Activated CD4-positive, alpha-beta T cell treated with anti-CD3 and anti-CD28 coated beads for 1 hour (primary cell): Measurements from ENCODE around the gene DENND2D.

ENCODE experiments used
- DNase-seq: peaks from one replicate; pipeline ENCODE4 v3.0.0-alpha.2; 2020

DENND2D gene

DNA sequence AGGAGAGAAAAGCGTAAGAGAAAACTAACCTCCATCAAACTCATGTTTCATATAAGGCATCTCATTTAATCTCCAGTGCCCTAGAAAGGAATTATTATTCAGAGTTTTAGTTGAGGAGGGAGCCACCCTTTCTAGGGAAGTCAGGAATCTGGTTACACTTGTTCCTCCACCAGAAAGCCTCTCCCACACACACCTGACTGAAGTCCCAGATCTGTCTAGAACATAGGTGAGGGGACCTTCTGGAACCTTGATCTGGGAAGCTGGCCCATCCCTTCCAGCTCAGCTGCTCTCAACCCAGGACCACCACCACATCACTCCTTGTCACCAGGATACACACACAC is 1.9 kb upstream of the DENND2D start:
- DNase-seq, result no peak

DNA sequence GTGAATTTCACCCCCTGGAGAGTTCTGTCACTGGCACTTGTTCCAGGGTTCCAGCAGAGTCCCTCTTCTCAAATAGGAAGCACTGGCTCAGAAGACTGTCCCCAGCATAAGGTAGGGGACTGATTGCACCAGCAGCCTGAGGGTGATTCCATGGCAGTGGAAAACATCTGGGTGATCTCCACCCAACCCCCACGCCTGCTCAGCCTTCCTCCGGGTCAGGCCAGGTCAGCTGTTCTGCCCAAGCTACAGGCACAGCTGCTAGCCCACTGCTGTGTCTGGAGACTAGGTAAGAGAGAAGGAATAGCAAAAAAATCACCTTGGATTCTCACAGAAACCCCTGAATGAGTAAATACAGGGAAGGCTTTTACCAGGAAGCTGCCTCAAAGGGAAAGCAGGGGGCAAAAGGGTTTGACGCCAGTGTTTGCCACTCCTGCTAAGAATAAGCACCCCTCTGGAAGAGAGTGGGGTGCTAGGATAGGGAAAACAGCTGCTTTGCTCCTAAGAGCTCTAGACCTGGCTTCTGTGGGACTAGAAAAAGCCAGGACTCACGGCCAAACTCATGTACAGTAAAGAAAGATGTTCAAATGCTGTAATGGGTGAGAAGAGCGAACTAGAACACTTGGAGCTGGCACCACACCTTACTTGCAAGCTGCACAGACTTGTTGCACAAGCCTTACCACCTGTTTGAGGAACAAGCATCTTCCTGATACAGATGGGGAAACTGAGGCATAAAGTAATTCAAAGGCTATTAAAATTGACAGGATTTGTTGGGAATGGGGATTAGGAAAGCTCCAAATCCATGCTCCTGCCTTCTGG is 1.0 kb upstream of the DENND2D start:
- DNase-seq, result no peak

DNA sequence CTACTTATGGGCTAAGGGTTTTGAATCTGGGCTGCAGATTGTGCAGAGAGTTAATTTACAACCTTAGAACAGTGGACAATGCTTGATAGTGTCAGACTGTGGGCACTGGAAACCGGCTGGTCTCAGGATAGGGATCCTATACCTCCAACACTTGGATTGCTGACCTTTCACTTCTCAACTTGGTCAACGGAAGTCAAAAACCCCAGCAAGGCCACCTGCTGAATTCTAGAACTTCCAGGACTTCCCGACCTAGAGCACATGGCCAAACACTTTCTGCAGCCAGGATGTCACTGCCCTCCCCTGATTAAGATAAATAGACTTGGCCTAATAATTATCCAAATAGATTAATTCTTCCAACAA is 336 bp upstream of the DENND2D start:
- no peak for DNase-seq

DNA sequence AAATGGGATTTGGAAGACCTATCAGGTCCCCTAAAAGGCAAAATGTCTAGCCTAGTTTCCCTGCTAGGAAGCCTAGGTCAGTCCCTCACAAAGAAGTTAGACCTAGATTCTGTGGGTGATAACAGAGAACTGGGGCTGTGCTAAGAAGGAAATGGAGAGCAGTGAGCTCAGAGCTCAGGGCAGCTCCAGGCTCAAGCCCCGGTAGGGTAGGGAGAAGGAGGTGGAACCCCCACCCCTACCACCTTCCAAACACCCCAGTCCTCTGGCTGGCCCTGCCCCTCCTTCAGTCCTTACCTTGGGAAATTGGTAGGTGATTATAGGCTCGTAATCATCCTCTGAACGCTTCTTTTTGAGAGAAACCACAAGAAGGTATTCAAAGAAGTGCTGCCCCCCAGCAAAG is 1.1 kb downstream of the DENND2D start:
- DNase-seq, result no peak

DNA sequence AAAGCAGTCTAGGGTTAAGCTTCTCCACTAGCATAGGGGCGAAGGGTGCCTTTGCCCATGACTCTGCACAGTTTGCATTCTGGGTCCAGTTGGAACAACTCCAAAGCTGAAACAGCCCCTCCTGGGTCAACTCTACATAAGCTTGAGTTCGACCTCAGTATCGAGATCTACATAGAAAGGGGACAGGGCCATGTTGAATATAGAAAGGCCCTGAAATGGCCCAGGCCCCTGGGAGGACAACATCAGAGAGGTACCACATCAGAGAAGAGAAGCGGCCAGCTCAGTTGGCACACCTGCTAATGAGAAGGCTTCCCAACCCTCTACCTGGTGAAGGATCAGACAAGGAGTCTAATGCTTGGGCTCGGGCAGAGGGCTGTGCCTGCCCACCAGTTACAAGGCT is 1.6 kb downstream of the DENND2D start:
- DNase-seq, result no peak

DNA sequence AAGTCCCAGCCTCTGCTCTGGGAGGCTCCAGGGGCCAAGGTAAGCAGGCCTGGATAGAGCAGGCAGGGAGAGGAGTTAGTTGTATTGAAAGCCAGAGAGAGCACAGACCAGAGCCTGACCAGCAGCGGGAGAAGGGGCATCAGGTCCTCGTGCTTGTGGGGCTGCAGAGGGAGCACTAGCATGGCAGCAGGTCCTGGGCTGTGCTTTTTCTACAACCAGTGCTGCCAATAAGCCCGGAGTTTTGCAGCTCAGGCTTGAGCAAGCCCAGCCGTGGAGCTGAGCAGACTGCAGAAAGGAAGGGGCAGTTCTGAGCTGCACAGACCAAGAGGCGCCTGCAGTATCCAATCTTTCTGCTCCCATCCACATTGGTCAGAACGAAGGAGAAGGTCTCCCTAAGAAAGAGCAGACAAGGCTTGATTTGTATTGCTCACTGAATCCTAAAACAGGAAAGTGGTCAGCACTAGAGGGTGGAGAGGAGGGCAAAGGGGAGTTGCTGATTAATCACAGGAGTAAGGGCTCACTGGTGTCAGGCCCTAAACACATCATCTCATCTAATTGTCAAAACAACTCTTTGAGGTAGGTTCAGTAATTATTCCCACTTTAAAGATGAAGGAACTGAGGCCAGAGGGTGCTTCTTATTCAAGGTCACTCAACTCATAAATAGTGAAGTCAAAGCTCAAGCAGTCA is 2.7 kb downstream of the DENND2D start:
- peak; percentile 68 for DNase-seq

DNA sequence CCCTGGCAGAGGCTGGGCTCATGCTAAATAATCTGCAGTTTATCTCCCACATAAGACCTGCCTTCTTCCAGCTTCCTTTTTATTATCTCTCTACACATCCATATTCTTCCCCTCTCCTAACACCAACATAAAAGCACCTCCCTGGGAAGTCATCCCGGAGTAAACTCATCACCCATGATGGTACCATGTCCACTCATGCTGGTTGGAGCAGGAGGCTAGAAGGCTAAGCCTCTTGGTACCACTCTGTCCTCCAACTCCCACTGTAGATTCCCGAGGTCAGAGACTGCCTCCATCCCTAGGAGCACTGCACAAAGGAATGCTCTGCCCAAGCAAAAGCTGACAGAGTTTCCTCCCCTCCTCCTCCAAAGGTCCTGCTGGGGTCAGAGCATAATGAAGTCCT is 4.2 kb downstream of the DENND2D start:
- no peak for DNase-seq

DNA sequence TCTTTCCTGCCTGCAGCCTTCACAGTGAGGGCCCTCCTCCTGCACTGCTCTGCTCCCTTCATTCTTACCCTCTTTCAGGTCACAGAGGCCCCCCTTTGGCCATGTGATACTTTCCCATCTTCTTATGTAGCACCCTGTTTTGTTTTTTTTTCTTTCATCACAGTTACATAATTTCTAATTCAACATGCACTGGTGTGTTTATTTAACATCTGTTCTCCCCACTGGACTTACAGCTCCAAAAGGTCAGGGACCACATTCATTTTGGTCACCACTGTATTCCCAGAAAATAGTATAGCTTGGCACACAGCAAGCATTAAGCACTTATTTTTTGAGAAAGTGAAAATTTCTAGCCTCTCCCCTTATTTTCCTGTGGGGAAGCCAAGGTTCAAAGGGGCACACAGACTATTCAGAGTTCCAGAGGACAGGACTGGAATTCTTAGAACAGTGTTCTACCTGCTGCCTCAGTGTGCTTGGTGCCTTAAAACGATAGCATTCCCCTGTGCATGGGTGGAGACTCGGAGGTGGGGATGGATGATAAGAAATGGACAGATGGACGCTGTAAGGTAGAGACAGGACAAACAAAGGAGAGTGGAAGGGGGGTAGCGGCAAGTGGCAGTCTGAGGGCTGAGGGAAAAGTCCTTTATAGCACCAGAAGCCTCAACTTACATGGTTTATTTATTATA is 5.3 kb downstream of the DENND2D start:
- no peak for DNase-seq

DNA sequence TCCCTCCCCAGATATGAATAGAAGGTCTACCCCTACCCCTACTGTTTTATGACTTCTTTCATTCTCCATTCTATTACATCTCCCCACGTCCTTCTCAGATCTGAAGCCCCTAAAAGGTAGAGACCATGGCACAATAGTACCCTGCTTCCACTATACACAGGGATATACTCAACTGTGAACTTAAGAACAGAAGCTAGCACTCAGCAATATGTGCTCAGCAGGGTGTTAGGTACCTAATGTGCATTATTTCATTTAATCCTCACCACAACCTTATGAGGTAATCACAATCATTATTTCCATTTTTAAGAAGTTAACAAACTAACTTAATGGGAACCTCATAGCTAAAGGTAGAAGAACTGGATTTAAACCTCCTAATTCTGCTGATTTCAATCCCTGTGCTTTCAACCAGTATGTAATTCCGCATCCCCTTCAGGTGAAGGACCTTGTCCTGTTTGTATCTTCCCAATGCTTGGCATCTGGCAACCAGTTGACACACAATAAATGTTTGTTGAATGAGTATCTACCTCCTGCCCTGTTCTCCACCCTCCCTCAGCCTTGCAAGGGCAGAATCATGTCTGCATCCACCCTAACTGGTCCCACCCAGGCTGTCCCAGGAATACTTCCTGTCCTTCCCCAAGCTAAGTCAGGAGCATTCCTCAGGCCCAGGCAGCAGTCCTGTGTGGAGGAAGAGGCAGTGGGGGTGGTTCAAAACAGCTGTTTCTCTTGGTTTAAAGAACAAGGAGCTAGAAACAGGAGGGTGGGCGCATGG is 6.5 kb downstream of the DENND2D start:
- DNase-seq, result no peak

DNA sequence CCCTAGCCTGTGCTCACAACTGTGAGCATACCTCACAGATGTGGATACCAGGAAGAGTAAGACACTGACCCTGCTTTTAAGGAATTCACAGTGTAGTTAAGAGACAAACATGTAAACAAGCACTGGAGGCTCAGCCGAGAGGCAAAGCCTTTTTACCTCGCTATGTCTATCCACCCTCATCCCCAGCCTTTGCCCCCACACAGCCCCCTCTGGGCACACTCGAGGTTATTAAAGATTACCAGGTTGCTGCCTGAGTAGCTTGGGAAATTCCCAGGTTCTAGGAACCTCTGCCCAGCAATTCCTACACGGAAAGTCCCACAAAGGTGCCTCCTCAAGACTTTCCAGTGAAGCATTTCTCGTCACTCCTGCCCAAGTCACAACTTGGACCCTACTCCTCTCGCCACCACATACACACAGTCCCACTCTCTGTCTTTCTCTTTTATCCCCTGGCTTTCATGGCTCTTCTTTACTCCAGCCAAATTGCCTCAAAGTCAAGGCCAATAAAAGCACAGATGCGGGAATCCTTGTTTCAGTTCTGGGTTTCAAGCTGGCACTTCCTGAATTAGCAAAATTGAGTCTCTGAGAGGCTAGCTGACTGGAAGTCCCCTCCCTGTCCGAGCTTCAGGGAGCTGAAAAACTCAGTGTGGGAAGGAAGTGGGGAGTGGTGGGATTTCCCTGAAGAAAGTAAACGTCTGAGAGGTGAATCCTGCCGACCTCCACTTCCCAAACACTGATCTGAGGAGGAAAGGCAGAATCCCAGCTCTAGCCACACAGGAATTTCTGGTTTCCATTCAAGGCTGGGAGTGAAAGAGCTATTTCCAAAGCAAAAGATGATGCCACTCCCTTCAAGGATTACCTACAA is 7.6 kb downstream of the DENND2D start:
- DNase-seq, result no peak

DNA sequence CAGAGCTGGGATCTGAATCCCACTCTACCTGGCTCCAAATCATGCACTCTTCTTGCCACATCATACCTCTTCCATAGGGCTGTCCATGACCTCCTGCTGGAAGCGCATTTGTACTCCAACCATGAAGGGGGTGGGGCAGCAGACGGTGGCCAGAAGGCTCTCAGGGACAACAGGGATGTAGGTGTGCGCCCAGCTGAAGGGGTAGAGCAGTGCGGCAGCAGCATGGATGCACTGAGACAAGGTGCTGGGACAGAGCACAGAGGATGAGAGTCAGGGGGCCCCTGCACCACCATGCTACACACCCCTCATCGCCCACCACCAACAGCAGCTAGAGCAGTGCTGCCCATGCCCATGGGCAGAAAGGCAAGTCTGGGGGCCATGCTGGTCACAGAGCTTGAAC is 8.4 kb downstream of the DENND2D start:
- DNase-seq, result no peak

DNA sequence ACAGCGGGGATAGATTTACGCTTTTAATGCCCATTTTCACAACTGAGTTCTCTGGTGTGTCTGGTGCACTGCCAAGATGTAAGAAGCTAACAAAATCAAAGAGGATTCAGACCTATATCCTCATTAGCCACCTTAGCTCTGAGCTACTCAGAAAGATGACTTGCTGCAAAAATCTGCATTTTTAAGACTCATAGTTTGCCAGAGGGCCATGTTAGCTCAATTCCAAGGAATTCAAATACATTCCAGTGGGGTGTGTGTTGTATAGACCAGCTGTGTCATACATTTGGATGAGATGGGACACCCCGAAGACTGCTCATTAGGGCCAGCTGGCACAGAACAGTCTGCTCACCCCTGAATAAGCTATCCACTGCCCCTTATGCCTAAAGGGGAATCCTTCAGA is 8.9 kb downstream of the DENND2D start:
- no peak for DNase-seq

DNA sequence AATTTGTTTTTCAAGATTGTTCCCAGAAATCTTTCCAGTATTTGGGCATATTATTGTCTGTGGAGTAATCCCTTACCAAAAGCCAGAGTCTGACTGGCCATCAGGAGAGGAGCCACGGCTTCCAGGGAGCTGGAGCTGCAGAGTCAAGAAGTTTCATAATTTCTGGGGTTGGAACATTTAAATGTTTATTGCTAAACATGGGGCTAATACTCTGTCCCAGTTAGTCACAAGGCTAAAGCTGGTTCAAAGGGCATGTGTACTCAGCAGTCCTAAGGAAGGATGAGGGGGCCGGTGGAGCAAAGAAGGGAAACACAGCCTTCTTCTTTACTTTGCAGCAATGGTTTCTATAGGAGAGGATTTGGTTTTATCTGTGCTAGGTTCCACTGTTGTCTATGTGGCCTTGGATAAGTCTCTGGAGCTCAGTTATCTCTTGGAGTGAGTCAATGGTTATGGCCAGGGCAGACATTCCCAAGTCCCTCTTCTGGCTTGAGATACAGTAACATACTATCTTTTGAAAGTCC is 9.5 kb downstream of the DENND2D start:
- no peak for DNase-seq

DNA sequence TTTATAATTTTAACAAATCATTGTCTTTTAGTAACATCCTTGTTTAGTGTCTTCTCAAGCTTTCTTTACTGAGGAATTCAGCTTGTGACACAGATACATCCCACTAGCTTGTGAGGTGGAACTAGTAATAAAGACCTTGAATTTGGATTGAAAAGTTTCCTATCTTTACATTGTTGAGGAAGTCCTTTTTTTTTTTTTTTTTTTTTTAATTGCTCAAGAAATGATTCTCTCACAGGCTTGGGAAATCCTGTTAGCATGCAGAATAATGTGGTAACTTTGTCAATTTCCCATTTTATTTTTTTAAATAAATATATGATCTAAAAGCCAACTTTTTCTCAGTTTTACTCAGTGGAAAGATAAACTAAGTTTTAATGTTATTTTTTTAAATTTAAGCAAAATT is 15.8 kb downstream of the DENND2D start:
- no peak for DNase-seq

DNA sequence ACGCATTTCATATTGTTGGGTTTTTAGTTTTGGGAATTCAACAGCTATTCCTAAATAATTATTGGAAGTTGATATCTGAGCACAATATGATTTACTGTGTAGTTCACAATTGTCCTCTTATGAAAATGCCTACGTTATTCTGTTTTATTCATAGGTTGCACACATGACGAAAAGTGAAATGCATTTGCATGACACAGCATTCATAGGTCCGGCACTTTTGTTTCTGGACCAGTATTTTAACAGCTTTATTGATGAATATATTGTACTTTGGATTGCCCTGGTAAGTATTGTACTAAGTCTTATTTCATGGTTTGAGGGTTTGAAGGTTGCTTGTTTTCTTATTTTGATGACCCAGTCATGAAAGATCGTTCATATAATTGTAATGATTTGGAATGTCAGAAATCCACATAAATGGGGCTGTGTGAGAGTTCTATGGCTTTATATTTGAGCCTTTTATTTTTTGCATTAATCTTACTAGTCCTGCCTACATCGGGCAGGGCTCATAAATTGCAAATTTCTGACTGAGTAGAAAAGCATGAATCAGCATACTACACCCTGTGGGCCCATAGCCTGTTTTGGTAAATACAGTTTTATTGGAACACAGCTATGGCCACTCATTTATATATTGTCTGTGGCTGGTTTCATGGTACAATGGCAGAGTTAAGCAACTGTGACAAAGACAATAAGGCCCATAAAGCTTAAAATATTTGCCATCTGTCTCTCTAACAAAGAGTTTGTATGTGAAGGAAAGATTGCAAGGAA is 17.0 kb downstream of the DENND2D start:
- no peak for DNase-seq

DNA sequence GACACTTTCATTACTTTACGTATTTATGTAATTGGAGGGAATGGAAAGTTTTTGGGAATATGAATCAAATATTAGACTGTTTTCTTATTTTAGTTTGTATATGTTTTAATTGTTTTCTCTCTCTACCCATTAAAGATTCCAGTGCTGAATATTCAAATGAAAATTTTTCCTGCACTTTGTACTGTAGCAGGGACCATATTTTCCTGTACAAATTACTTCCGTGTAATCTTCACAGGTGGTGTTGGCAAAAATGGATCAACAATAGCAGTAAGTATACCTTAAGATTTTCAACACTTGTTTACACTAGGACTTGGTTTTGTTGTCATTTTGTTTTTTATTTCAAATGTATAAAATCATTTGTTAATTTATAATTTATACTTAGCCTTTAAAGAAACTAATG is 18.4 kb downstream of the DENND2D start:
- no peak for DNase-seq

DNA sequence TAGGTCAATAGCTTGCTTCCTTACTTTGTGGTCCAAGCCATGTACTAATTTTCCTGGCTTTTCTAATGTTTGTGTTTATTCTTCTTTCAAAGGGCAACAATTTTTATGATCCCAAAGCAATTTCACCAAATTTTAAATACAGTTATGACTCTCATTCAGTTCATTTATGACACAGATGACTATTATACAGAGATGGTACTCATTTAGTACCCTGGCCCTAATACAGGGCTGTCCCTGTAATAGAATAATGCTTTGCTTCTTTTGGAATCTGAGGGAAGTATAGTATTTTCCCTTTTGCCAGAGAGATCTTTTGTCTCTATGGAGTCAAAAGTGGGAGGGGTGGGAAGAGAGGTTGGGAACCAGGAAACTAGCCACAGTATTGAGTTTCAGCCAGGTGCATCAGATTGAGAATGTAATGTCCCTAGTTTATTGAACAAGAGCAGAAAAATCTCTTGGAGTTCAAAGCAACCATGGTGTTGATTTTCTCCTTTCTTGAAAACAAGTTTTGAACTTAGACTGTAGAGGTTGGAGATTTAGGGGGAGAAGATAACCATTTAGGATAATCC is 20.4 kb downstream of the DENND2D start:
- DNase-seq, result no peak

DNA sequence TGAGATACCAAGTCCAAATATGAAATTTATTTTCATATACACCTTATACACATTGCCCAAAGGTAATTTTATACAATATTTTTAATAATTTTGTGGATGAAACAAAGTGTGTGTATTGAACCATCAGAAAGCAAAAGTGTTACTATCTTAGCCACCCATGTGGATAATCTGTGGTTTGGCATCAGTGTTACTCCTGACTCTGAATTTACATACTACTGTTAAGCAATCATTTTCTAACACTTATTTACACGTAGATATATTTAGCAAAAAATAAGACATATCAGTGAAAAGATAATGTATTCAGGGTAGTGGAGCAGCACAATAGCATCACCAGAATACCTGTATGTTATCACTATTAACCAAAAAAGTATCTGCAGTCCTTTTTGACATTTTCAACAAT is 23.8 kb downstream of the DENND2D start:
- no peak for DNase-seq

DNA sequence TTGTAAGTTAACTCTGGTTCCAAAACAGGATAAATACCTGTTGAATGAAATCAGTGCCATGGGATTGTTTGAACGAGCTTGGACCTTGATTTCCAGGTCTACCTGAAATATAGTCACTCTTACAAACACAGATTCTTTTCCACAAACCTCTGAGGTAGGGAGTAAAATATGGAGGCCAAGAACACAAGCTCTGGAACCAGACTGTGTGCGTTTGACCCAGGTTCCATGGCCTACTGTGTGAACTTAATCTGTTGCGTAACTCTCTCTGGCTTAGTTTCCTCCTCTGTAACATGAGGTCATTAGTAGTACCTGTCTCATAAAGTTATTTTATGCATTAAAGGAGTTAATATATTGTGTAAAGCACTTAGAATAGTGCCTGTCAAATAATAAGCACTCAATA is 25.1 kb downstream of the DENND2D start:
- no peak for DNase-seq

DNA sequence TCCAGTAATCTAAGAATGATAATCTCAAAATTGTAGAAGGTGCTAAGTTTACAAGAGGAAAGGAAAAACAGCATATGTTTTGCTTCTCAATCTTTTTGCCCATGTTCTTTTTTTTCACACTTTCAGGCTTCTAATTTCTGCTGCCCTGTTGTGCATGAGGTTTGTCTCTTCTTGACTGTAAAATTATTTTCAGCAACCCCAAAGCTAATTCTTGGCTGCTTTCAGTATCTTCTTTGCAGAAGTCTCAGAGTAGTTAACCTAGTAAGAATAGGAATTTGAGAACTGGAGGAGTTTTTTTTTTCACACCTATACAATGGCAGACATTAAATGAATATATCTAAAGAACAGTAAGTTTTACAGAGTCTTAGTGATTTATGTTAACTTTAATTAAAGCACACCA is 26.4 kb downstream of the DENND2D start:
- DNase-seq, result no peak

DNA sequence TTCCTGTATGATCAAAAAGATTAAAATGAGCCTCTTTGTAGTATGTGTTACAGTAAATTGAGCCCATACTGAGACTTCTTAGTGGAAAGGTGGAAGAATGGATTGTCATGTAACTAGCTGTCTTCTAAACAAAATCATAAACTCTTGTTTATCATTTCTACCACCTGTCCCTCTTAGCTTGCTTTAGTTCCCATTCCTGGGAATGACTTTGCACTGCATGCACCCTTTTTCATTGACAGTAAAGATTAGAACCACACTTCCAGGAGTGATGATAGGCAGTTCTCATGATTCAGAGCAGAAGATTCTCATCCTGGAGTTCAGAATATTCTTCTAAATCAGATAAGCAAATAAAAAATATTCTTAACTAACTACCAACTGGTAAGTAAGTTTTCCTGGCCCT is 28.0 kb downstream of the DENND2D start:
- no peak for DNase-seq
